Neural cell (in vitro differentiated cells): ENCODE measurements around the gene RETN.

ENCODE experiments used
- CTCF ChIP-seq: fragments of 450-650 bp; IDR thresholded peaks from 2 replicates; pipeline ENCODE4 v1.5.1; 2014; ENCODE audit warnings: antibody characterized with exemption, mild to moderate bottlenecking, moderate library complexity; ENCODE audit not compliant: poor library complexity, severe bottlenecking
- EP300 ChIP-seq: fragments of 450-650 bp; conservative IDR thresholded peaks from 2 replicates; pipeline ENCODE4 v1.6.1; 2014; ENCODE audit warnings: antibody characterized with exemption, mild to moderate bottlenecking, moderate library complexity; ENCODE audit not compliant: poor library complexity, severe bottlenecking
- EZH2 ChIP-seq: fragments of 200-600, 300-800 bp; shearing (Covaris generic), sonication (generic); IDR thresholded peaks from 2 replicates; pipeline ENCODE4 v1.6.1; 2014; ENCODE audit warnings: antibody characterized with exemption, low read length, borderline replicate concordance, mild to moderate bottlenecking; ENCODE audit not compliant: insufficient read depth, poor library complexity, severe bottlenecking
- MXI1 ChIP-seq: fragments of 450-650 bp; conservative IDR thresholded peaks from 2 replicates; pipeline ENCODE4 v1.6.1; 2014; ENCODE audit warnings: antibody characterized with exemption, mild to moderate bottlenecking; ENCODE audit not compliant: poor library complexity, severe bottlenecking
- POLR2AphosphoS5 ChIP-seq: IDR thresholded peaks from 2 replicates; pipeline ENCODE4 v1.6.1; 2012
- RAD21 ChIP-seq: fragments of 450-650 bp; conservative IDR thresholded peaks from 2 replicates; pipeline ENCODE4 v1.6.1; 2014; ENCODE audit warnings: antibody characterized with exemption, mild to moderate bottlenecking, moderate library complexity
- REST ChIP-seq: IDR thresholded peaks from 2 replicates; pipeline ENCODE4 v1.6.1; 2012; ENCODE audit warnings: borderline replicate concordance
- SMC3 ChIP-seq: fragments of 450-650 bp; conservative IDR thresholded peaks from 2 replicates; pipeline ENCODE4 v1.6.1; 2014; ENCODE audit warnings: antibody characterized with exemption, mild to moderate bottlenecking, moderate library complexity; ENCODE audit not compliant: poor library complexity
- TAF1 ChIP-seq: IDR thresholded peaks from 2 replicates; pipeline ENCODE4 v1.6.1; 2012; ENCODE audit warnings: low read depth

GRCh38 chr19:7647156-7647555, 21.7 kb upstream of the RETN start:
- TF ChIP-seq TAF1: no peak
- TF ChIP-seq POLR2AphosphoS5: no peak
- no peak for TF ChIP-seq CTCF
- TF ChIP-seq EZH2: no peak
- TF ChIP-seq EP300: no peak
- TF ChIP-seq MXI1: no peak
- no peak for TF ChIP-seq REST
- no peak for TF ChIP-seq SMC3
- TF ChIP-seq RAD21: no peak
